Measurements from ENCODE around the gene COG5. TPM values are rescaled to one million over a fixed set of nuclear protein-coding genes. Genes with fewer than 3 reads are reported as not detected.

The COG5 gene
- total RNA-seq, 1 experiment from 2014 or later: 43.9 TPM

- Histone ChIP-seq H3K36me3 (ENCODE audit: control insufficient read depth, insufficient read depth, low read length) (no peaks in the 10 kb centered on the region), H3K4me3 (ENCODE audit: low read depth, low read length) (no peak overlapping the region), H3K9me3 (no peaks in the 10 kb centered on the region), H3K27me3 (replicated peaks; ENCODE audit: control insufficient read depth, insufficient read depth, low read length) (no peaks in the 10 kb centered on the region), H3K4me1 (peaks cover 9% of the 10 kb centered on the region)
- H3K27ac Mint-ChIP-seq (ENCODE audit: unreplicated experiment): no peak overlapping the region
- no peak for DNase-seq
- no peaks in the 10 kb centered on the region for H3K27me3 Mint-ChIP-seq (ENCODE audit: insufficient read depth, unreplicated experiment)
- ChIA-PET CTCF (interaction anchor here (0.8 kb wide), 1 partner anchor 218 kb away, joined by 3 read pairs; no protein-coding TSS in a partner anchor), POLR2A (no interaction called here)
- TF ChIP-seq CTCF (IDR thresholded peaks at IDR 0.05; ENCODE audit: insufficient read depth in 1 of 2, low read depth in 1 of 2, low read length in 1 of 2, severe bottlenecking in 1 of 2, unreplicated experiment in 1 of 2): no peak
- no peaks in the 10 kb centered on the region for H3K9me3 Mint-ChIP-seq (ENCODE audit: unreplicated experiment)
- no TSS peak for BruUV-seq (replicated peaks)
- H3K4me1 Mint-ChIP-seq (ENCODE audit: low read depth, unreplicated experiment): no peaks in the 10 kb centered on the region
- H3K4me3 Mint-ChIP-seq (ENCODE audit: unreplicated experiment): no peak overlapping the region
- intact Hi-C loops (cut with micrococcal nuclease; ENCODE audit: unreplicated experiment): no loop called here
- no peaks in the 10 kb centered on the region for H3K36me3 Mint-ChIP-seq (ENCODE audit: insufficient read depth, unreplicated experiment)
Observed at GRCh38 chr7:107600816-107601215, 37.1 kb upstream of the COG5 start.

DNA sequence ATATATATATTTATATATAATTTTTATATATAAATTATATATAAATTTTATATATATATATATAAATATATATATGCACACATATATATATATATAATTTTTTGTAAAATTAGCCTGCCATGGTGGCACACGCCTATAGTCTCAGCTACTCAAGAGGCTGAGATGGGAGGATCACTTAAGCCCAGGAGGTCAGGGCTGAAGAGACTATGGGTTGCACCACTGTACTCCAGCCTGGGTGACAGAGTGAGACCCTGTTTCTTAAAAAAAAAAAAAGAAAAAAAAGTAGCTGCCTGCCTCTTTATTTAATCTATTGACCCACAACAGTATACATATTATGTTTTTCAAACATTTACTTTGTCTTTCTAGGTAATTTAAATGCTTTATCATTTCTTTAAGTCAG lies 35.5 kb upstream of the COG5 start:
- intact Hi-C loops (cut with micrococcal nuclease; ENCODE audit: unreplicated experiment): no loop called here
- Mint-ChIP-seq H3K9me3 (ENCODE audit: unreplicated experiment) (no peaks in the 10 kb centered on the region), H3K4me1 (ENCODE audit: low read depth, unreplicated experiment) (no peaks in the 10 kb centered on the region), H3K36me3 (ENCODE audit: insufficient read depth, unreplicated experiment) (no peaks in the 10 kb centered on the region), H3K27ac (ENCODE audit: unreplicated experiment) (no peak overlapping the region), H3K27me3 (ENCODE audit: insufficient read depth, unreplicated experiment) (no peaks in the 10 kb centered on the region), H3K4me3 (ENCODE audit: unreplicated experiment) (no peak overlapping the region)
- BruUV-seq (replicated peaks): no TSS peak
- no peak for TF ChIP-seq CTCF (IDR thresholded peaks at IDR 0.05; ENCODE audit: insufficient read depth in 1 of 2, low read depth in 1 of 2, low read length in 1 of 2, severe bottlenecking in 1 of 2, unreplicated experiment in 1 of 2)
- H3K27me3 ChIP-seq (replicated peaks; ENCODE audit: control insufficient read depth, insufficient read depth, low read length): no peaks in the 10 kb centered on the region
- DNase-seq: no peak
- no peaks in the 10 kb centered on the region for H3K9me3 ChIP-seq
- ChIA-PET POLR2A (no interaction called here), CTCF (no interaction called here)
- H3K4me1 ChIP-seq: peaks cover 9% of the 10 kb centered on the region
- H3K36me3 ChIP-seq (ENCODE audit: control insufficient read depth, insufficient read depth, low read length): no peaks in the 10 kb centered on the region
- no peak overlapping the region for H3K4me3 ChIP-seq (ENCODE audit: low read depth, low read length)

GRCh38 chr7:107597953-107598352 lies 34.2 kb upstream of the COG5 start:
- POLR2A ChIA-PET: interaction anchor here (0.9 kb wide), 1 partner anchor 34 kb away, joined by 3 read pairs; the partner anchor contains the start of genes COG5 and DUS4L
- H3K36me3 Mint-ChIP-seq (ENCODE audit: insufficient read depth, unreplicated experiment): no peaks in the 10 kb centered on the region

More at GRCh38 chr7:107597953-107598352, 34.2 kb upstream of the COG5 start:
- no peak for TF ChIP-seq CTCF (IDR thresholded peaks at IDR 0.05; ENCODE audit: insufficient read depth in 1 of 2, low read depth in 1 of 2, low read length in 1 of 2, severe bottlenecking in 1 of 2, unreplicated experiment in 1 of 2)
- no TSS peak for BruUV-seq (replicated peaks)
- intact Hi-C loops (cut with micrococcal nuclease; ENCODE audit: unreplicated experiment): no loop called here
- no peak for DNase-seq
- Mint-ChIP-seq H3K27me3 (ENCODE audit: insufficient read depth, unreplicated experiment) (no peaks in the 10 kb centered on the region), H3K27ac (ENCODE audit: unreplicated experiment) (no peak overlapping the region), H3K4me1 (ENCODE audit: low read depth, unreplicated experiment) (no peaks in the 10 kb centered on the region), H3K9me3 (ENCODE audit: unreplicated experiment) (no peaks in the 10 kb centered on the region), H3K4me3 (ENCODE audit: unreplicated experiment) (no peak overlapping the region)
- Histone ChIP-seq H3K4me3 (ENCODE audit: low read depth, low read length) (no peak overlapping the region), H3K9me3 (no peaks in the 10 kb centered on the region), H3K36me3 (ENCODE audit: control insufficient read depth, insufficient read depth, low read length) (no peaks in the 10 kb centered on the region), H3K27me3 (replicated peaks; ENCODE audit: control insufficient read depth, insufficient read depth, low read length) (no peaks in the 10 kb centered on the region), H3K4me1 (peaks cover 9% of the 10 kb centered on the region)
- CTCF ChIA-PET: no interaction called here

All from Caco-2 (cell line).